HepG2 (cell line): ENCODE measurements around the gene LGALS4. TPM values are rescaled to one million over a fixed set of nuclear protein-coding genes. Genes with fewer than 3 reads are reported as not detected.

ENCODE experiments used
- ARID4A ChIP-seq: sonication (generic); formaldehyde crosslinking; IDR thresholded peaks from 2 replicates; pipeline ENCODE4 v1.5.0; 2020; ENCODE audit warnings: mild to moderate bottlenecking, missing genetic modification reagents, borderline replicate concordance
- EP300 ChIP-seq, 3 experiments: sonication (generic) in 1 of 3; formaldehyde crosslinking in 1 of 3; IDR thresholded peaks; 2 replicates each; pipeline versions ENCODE4 v1.5.1 to v1.6.1; 2011 to 2020; ENCODE audit warnings: low read depth in 2 of 3, low read length in 2 of 3, borderline replicate concordance in 1 of 3, improper control_type of control experiment in 1 of 3, mild to moderate bottlenecking in 1 of 3, missing genetic modification reagents in 1 of 3, moderate library complexity in 1 of 3
- FOSL2 ChIP-seq: sonication (generic); formaldehyde crosslinking; IDR thresholded peaks from 2 replicates; pipeline ENCODE4 v1.4.0; 2020; ENCODE audit warnings: missing genetic modification reagents
- FOXO1 ChIP-seq: sonication (generic); formaldehyde crosslinking; IDR thresholded peaks from 2 replicates; pipeline ENCODE4 v1.4.0; 2020; ENCODE audit warnings: missing genetic modification reagents
- FOXO4 ChIP-seq: sonication (generic); formaldehyde crosslinking; conservative IDR thresholded peaks from 2 replicates; pipeline ENCODE4 v1.8.1; 2023; ENCODE audit warnings: missing genetic modification reagents
- NFKB2 ChIP-seq: sonication (generic); formaldehyde crosslinking; IDR thresholded peaks from 2 replicates; pipeline ENCODE4 v1.4.0; 2020; ENCODE audit warnings: missing genetic modification reagents, borderline replicate concordance
- PHB2 ChIP-seq: fragments of 450-650 bp; IDR thresholded peaks from 2 replicates; pipeline ENCODE4 v1.6.1; 2018; ENCODE audit not compliant: partially characterized antibody
- PLRG1 ChIP-seq: fragments of 450-650 bp; conservative IDR thresholded peaks from 2 replicates; pipeline ENCODE4 v1.6.1; 2016
- POLR2A ChIP-seq, 2 experiments: IDR thresholded peaks; 2 replicates each; pipeline ENCODE4 v1.6.1; 2011; ENCODE audit warnings: low read depth in 2 of 2, low read length in 2 of 2, mild to moderate bottlenecking in 1 of 2, moderate library complexity in 1 of 2; ENCODE audit not compliant: insufficient read depth in 1 of 2
- POLR2AphosphoS2 ChIP-seq: IDR thresholded peaks from 2 replicates; pipeline ENCODE4 v1.6.1; 2011; ENCODE audit warnings: low read depth, low read length, improper control_type of control experiment
- RBFOX2 ChIP-seq: fragments of 200-400 bp; formaldehyde crosslinking; IDR thresholded peaks from 2 replicates; pipeline ENCODE4 v1.6.1; 2017; ENCODE audit warnings: low read depth, mild to moderate bottlenecking, low read length
- SRSF9 ChIP-seq: fragments of 200-400 bp; formaldehyde crosslinking; IDR thresholded peaks from 2 replicates; pipeline ENCODE4 v1.6.1; 2018; ENCODE audit warnings: borderline replicate concordance, mild to moderate bottlenecking, low read depth, low read length; ENCODE audit not compliant: insufficient read depth, poor library complexity, severe bottlenecking
- ZBTB37 ChIP-seq: sonication (generic); formaldehyde crosslinking; IDR thresholded peaks from 2 replicates; pipeline ENCODE4 v1.4.0; 2020; ENCODE audit warnings: mild to moderate bottlenecking, missing genetic modification reagents
- ZBTB7B ChIP-seq: sonication (generic); formaldehyde crosslinking; IDR thresholded peaks from 2 replicates; pipeline ENCODE4 v1.4.0; 2020; ENCODE audit warnings: missing genetic modification reagents
- ZFP91 ChIP-seq: sonication (generic); formaldehyde crosslinking; IDR thresholded peaks from 2 replicates; pipeline ENCODE4 v1.9.0; 2022; ENCODE audit warnings: missing genetic modification reagents, mild to moderate bottlenecking, borderline replicate concordance
- ZFX ChIP-seq: sonication (generic); formaldehyde crosslinking; IDR thresholded peaks from 2 replicates; pipeline ENCODE4 v1.4.0; 2020; ENCODE audit warnings: mild to moderate bottlenecking, low read depth, missing genetic modification reagents, moderate library complexity
- ZNF253 ChIP-seq: sonication (generic); formaldehyde crosslinking; IDR thresholded peaks from 2 replicates; pipeline ENCODE4 v1.8.0; 2022; ENCODE audit warnings: mild to moderate bottlenecking, missing genetic modification reagents, borderline replicate concordance
- polyA plus RNA-seq, 8 experiments: library from polyadenylated mRNA; depleted of rRNA in 3 of 8; stranded (reverse) in 7 of 8; unstranded in 1 of 8; fragments of >200 nt; fragmentation: Illumina TruSeq in 4 of 8; extraction: Trizol in 4 of 8; gene quantifications; 2 replicates each; pipeline versions ENCODE4 v1.2.1 to v1.2.3, GENCODE V29; 2011 to 2016; ENCODE audit warnings: low read depth in 4 of 8, missing spikeins in 1 of 8, mixed read lengths in 1 of 8; ENCODE audit not compliant: insufficient read depth in 1 of 8
- total RNA-seq, 5 experiments: library from RNA; depleted of rRNA; stranded (reverse); fragments of >200 nt; fragmentation: Illumina TruSeq; extraction: Trizol; gene quantifications; 2 replicates each; pipeline ENCODE4 v1.2.3, GENCODE V29; 2016; ENCODE audit warnings: low read depth in 1 of 5

The LGALS4 gene
- total and polyA plus RNA-seq, 2 of the 13 experiments (the other 11 are each of a cell fraction or from before 2014, with no cell fraction given): 0.24 to 0.71 TPM

- TF ChIP-seq ZFP91 (CRISPR knock-in tag) (peak; percentile 52; the same call in 1 of the 2 replicates), EP300 (IDR thresholded peaks at IDR 0.05; ENCODE audit: low read depth in 2 of 2, low read length in 2 of 2) (no peak), EP300 (CRISPR knock-in tag; IDR thresholded peaks at IDR 0.05; ENCODE audit: borderline replicate concordance) (no peak), PHB2 (no peak), ZNF253 (no peak), ZBTB37 (CRISPR knock-in tag) (no peak), ARID4A (no peak), SRSF9 (no peak), FOXO1 (CRISPR knock-in tag) (no peak), POLR2A (IDR thresholded peaks at IDR 0.05; ENCODE audit: insufficient read depth in 1 of 2, low read depth in 2 of 2, low read length in 2 of 2) (peak in 1 of 2 experiments; percentile 8; a peak in 2 of 4 replicates), RBFOX2 (peak; percentile 64), FOXO4 (CRISPR knock-in tag) (0 out of 2 replicates have a peak, but pooled peaks have one; percentile 77), NFKB2 (CRISPR knock-in tag) (peak; percentile 3; the same call in 1 of the 2 replicates), FOSL2 (CRISPR knock-in tag) (0 out of 2 replicates have a peak, but pooled peaks have one; percentile 31), POLR2AphosphoS2 (peak; percentile 9; the same call in 1 of the 2 replicates), ZFX (CRISPR knock-in tag) (0 out of 2 replicates have a peak, but pooled peaks have one; percentile 10), PLRG1 (no peak), ZBTB7B (CRISPR knock-in tag) (no peak)
Observed at GRCh38 chr19:38838208-38838985, 25.7 kb upstream of the LGALS4 start (continued).
